ENCODE data around the gene MDFIC2. TPM values are rescaled to one million over a fixed set of nuclear protein-coding genes. Genes with fewer than 3 reads are reported as not detected.
A peak's percentile ranks its signal among the peaks of the same experiment; 100 is the strongest.

The MDFIC2 gene
- polyA plus RNA-seq, 1 of the 3 experiments (the other 2 are of a cell fraction) = not detected

- POLR2A ChIA-PET = no interaction called here
- 52% methylated on average over 5 of the region's 5 CpGs for WGBS (ENCODE audit: low lambda C conversion rate)
- no peak overlapping the region for H3K9ac ChIP-seq
- no peak overlapping the region for H3K4me3 ChIP-seq (ENCODE audit: low read depth in 2 of 2, low read length in 1 of 2)
- no peak for TF ChIP-seq RCOR1 (IDR thresholded peaks at IDR 0.05; ENCODE audit: low read length)
- peak; percentile 38; the same call in 1 of the 2 replicates for TF ChIP-seq GATA2 (CRISPR knock-in tag; IDR thresholded peaks at IDR 0.05)
- no peaks in the 10 kb centered on the region for H3K9me2 ChIP-seq
- no peaks in the 10 kb centered on the region for H3K79me2 ChIP-seq (ENCODE audit: insufficient read depth)
- H3K27ac ChIP-seq (ENCODE audit: low read depth in 2 of 2, low read length in 1 of 2) = no peak overlapping the region
- no peaks in the 10 kb centered on the region for H3K36me3 ChIP-seq (replicated peaks in 1 of 2; ENCODE audit: control insufficient read depth in 1 of 2, insufficient read depth in 2 of 2, low read length in 1 of 2)
- CTCF ChIA-PET = interaction anchor here (1.8 kb wide), 1 partner anchor 125 kb away, joined by 5 read pairs; no protein-coding TSS in a partner anchor
- H4K20me1 ChIP-seq (ENCODE audit: insufficient read depth) = no peaks in the 10 kb centered on the region
- H2AFZ ChIP-seq (ENCODE audit: low read depth) = no peak overlapping the region
- H3K27me3 ChIP-seq (ENCODE audit: insufficient read depth) = no peaks in the 10 kb centered on the region
- no peaks in the 10 kb centered on the region for H3F3A ChIP-seq (replicated peaks; ENCODE audit: insufficient read depth)
- H3K4me2 ChIP-seq = no peak overlapping the region
- no peaks in the 10 kb centered on the region; a peak in 1 of 4 replicates for H3K4me1 ChIP-seq (ENCODE audit: control insufficient read depth in 1 of 2, insufficient read depth in 2 of 2, low read depth in 1 of 2, low read length in 1 of 2)
- H3K9me3 ChIP-seq = no peaks in the 10 kb centered on the region
- peak; percentile 4 for DNase-seq
Observed at GRCh38 chr3:70233112-70233511, 79.3 kb downstream of the MDFIC2 start.

GRCh38 chr3:70231266-70231701 is 81.2 kb downstream of the MDFIC2 start:
- H3K4me1 ChIP-seq (ENCODE audit: control insufficient read depth in 1 of 2, insufficient read depth in 2 of 2, low read depth in 1 of 2, low read length in 1 of 2) = no peaks in the 10 kb centered on the region; a peak in 1 of 4 replicates
- POLR2A ChIA-PET = no interaction called here
- H3K9ac ChIP-seq = no peak overlapping the region
- CTCF ChIA-PET = interaction anchor here (1.0 to 1.4 kb wide), 2 partner anchors 9 to 15 kb away, joined by 3 to 4 read pairs; no protein-coding TSS in a partner anchor
- no peaks in the 10 kb centered on the region for H3K27me3 ChIP-seq (ENCODE audit: insufficient read depth)
- no peak overlapping the region for H3K4me2 ChIP-seq
- H3K27ac ChIP-seq (ENCODE audit: low read depth in 2 of 2, low read length in 1 of 2) = no peak overlapping the region
- no peaks in the 10 kb centered on the region for H3K79me2 ChIP-seq (ENCODE audit: insufficient read depth)
- no peak for DNase-seq
- TF ChIP-seq NFIC (IDR thresholded peaks at IDR 0.05; ENCODE audit: borderline replicate concordance) (no peak), TCF12 (IDR thresholded peaks at IDR 0.05) (no peak), SIN3A (IDR thresholded peaks at IDR 0.05; ENCODE audit: borderline replicate concordance, low read depth, low read length) (no peak), FOSL2 (IDR thresholded peaks at IDR 0.05; ENCODE audit: borderline replicate concordance, low read depth) (no peak)
- TF ChIP-seq, protein P1, sequence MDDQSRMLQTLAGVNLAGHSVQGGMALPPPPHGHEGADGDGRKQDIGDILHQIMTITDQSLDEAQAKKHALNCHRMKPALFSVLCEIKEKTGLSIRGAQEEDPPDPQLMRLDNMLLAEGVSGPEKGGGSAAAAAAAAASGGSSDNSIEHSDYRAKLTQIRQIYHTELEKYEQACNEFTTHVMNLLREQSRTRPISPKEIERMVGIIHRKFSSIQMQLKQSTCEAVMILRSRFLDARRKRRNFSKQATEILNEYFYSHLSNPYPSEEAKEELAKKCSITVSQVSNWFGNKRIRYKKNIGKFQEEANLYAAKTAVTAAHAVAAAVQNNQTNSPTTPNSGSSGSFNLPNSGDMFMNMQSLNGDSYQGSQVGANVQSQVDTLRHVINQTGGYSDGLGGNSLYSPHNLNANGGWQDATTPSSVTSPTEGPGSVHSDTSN (IDR thresholded peaks at IDR 0.05) = no peak
- WGBS (ENCODE audit: low lambda C conversion rate) = 77% methylated on average over 15 of the region's 15 CpGs
- no peak overlapping the region for H2AFZ ChIP-seq (ENCODE audit: low read depth)
- H3K9me2 ChIP-seq = no peaks in the 10 kb centered on the region
- H4K20me1 ChIP-seq (ENCODE audit: insufficient read depth) = no peaks in the 10 kb centered on the region
- no peaks in the 10 kb centered on the region for H3F3A ChIP-seq (replicated peaks; ENCODE audit: insufficient read depth)
- no peaks in the 10 kb centered on the region for H3K36me3 ChIP-seq (replicated peaks in 1 of 2; ENCODE audit: control insufficient read depth in 1 of 2, insufficient read depth in 2 of 2, low read length in 1 of 2)
- no peaks in the 10 kb centered on the region for H3K9me3 ChIP-seq
- no peak overlapping the region for H3K4me3 ChIP-seq (ENCODE audit: low read depth in 2 of 2, low read length in 1 of 2)

- TF ChIP-seq TEAD4 (IDR thresholded peaks at IDR 0.05; ENCODE audit: borderline replicate concordance, insufficient read depth) (no peak), EP300 (IDR thresholded peaks at IDR 0.05; ENCODE audit: borderline replicate concordance in 1 of 2, low read depth in 1 of 2, low read length in 1 of 2) (no peak), RAD21 (IDR thresholded peaks at IDR 0.05; ENCODE audit: low read length) (no peak), NRF1 (IDR thresholded peaks at IDR 0.05; ENCODE audit: low read depth, low read length) (no peak)
- TF ChIP-seq, protein P2, sequence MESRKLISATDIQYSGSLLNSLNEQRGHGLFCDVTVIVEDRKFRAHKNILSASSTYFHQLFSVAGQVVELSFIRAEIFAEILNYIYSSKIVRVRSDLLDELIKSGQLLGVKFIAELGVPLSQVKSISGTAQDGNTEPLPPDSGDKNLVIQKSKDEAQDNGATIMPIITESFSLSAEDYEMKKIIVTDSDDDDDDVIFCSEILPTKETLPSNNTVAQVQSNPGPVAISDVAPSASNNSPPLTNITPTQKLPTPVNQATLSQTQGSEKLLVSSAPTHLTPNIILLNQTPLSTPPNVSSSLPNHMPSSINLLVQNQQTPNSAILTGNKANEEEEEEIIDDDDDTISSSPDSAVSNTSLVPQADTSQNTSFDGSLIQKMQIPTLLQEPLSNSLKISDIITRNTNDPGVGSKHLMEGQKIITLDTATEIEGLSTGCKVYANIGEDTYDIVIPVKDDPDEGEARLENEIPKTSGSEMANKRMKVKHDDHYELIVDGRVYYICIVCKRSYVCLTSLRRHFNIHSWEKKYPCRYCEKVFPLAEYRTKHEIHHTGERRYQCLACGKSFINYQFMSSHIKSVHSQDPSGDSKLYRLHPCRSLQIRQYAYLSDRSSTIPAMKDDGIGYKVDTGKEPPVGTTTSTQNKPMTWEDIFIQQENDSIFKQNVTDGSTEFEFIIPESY (IDR thresholded peaks at IDR 0.05; ENCODE audit: borderline replicate concordance, low read depth) = no peak
- Histone ChIP-seq H3K36me3 (replicated peaks in 1 of 2; ENCODE audit: control insufficient read depth in 1 of 2, insufficient read depth in 2 of 2, low read length in 1 of 2) (no peaks in the 10 kb centered on the region), H3K9me2 (no peaks in the 10 kb centered on the region), H3K27me3 (ENCODE audit: insufficient read depth) (no peaks in the 10 kb centered on the region), H3K9ac (no peak overlapping the region), H3K4me2 (no peak overlapping the region), H4K20me1 (ENCODE audit: insufficient read depth) (no peaks in the 10 kb centered on the region), H3K79me2 (ENCODE audit: insufficient read depth) (no peaks in the 10 kb centered on the region), H3K4me3 (ENCODE audit: low read depth in 2 of 2, low read length in 1 of 2) (no peak overlapping the region), H3K27ac (ENCODE audit: low read depth in 2 of 2, low read length in 1 of 2) (no peak overlapping the region), H3F3A (replicated peaks; ENCODE audit: insufficient read depth) (no peaks in the 10 kb centered on the region), H2AFZ (ENCODE audit: low read depth) (no peak overlapping the region), H3K4me1 (ENCODE audit: control insufficient read depth in 1 of 2, insufficient read depth in 2 of 2, low read depth in 1 of 2, low read length in 1 of 2) (no peaks in the 10 kb centered on the region; a peak in 1 of 4 replicates), H3K9me3 (no peaks in the 10 kb centered on the region)
- no peak for DNase-seq
- ChIA-PET CTCF (no interaction called here), POLR2A (no interaction called here)
- WGBS (ENCODE audit: low lambda C conversion rate) = 23% methylated on average over 3 of the region's 3 CpGs
Observed at GRCh38 chr3:70227437-70227836, 85.0 kb downstream of the MDFIC2 start.

Data from SK-N-SH (cell line).